ENCODE measurements around the gene TECPR1.
"Not testable (repeated sequence)": the region's sequence is repeated elsewhere in the genome, so short reads cannot be mapped to it uniquely, and the experiment has no call there.

DNA sequence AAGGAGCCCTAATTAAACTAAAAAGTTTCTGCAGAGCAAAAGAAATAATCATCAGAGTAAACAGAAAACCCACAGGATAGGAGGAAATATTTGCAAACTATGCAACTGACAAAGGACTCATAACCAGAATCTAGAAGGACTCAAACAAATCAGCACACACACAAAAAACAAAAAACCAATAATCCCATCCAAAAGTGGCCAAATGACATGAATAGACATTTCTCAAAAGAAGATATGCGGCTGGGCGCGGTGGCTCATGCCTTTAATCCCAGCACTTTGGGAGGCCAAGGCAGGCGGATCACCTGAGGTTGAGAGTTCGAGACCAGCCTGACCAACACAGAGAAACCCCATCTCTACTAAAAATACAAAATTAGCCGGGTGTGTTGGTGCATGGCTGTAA is 32.6 kb downstream of the TECPR1 start:
- TF ChIP-seq, protein P1, sequence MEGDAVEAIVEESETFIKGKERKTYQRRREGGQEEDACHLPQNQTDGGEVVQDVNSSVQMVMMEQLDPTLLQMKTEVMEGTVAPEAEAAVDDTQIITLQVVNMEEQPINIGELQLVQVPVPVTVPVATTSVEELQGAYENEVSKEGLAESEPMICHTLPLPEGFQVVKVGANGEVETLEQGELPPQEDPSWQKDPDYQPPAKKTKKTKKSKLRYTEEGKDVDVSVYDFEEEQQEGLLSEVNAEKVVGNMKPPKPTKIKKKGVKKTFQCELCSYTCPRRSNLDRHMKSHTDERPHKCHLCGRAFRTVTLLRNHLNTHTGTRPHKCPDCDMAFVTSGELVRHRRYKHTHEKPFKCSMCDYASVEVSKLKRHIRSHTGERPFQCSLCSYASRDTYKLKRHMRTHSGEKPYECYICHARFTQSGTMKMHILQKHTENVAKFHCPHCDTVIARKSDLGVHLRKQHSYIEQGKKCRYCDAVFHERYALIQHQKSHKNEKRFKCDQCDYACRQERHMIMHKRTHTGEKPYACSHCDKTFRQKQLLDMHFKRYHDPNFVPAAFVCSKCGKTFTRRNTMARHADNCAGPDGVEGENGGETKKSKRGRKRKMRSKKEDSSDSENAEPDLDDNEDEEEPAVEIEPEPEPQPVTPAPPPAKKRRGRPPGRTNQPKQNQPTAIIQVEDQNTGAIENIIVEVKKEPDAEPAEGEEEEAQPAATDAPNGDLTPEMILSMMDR (IDR thresholded peaks at IDR 0.05; ENCODE audit: insufficient read depth, low read length, poor library complexity, severe bottlenecking) = not testable (repeated sequence)
- not testable (repeated sequence) for TF ChIP-seq EZH2phosphoT487 (conservative IDR thresholded peaks at IDR 0.05; ENCODE audit: low read length)

Data from SU-DHL-6 (cell line).